OCI-LY7 (cell line): ENCODE measurements around the gene CREB5.

Experiments
- CTCF ChIP-seq: fragments of 200-600 bp; sonication (generic); conservative IDR thresholded peaks from 2 replicates; pipeline ENCODE4 v1.5.1; 2014; ENCODE audit warnings: mild to moderate bottlenecking, antibody characterized with exemption, low read length, moderate library complexity, mixed read lengths
- EZH2phosphoT487 ChIP-seq: fragments of 200-600 bp; sonication (generic); IDR thresholded peaks from 2 replicates; pipeline ENCODE4 v1.6.1; 2018; ENCODE audit warnings: low read depth, borderline replicate concordance, mild to moderate bottlenecking, mixed run types, antibody characterized with exemption, low read length, moderate library complexity, mixed read lengths

DNA sequence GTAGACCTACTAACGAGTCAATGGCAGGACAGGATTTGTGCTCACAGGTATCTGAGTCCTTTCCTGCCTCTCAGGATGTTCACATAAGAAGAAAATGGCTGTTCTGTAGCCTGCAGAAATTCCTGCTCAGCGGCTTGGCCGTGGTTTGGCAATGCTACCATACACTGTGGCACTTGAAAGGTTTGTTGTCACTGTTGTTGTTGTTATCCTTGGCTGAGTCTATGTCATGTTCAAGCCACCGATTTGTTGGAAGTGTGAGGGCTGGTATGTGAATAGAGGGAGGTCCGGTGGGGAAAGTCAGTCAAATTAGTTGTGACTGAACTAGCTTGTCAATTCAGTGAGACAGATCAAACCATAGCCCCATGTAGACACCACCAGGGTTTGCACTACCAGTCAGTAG lies 345.9 kb downstream of the CREB5 start:
- TF ChIP-seq CTCF (no peak), EZH2phosphoT487 (no peak)
